ENCODE measurements around the gene ETV3.

The ETV3 gene

DNA sequence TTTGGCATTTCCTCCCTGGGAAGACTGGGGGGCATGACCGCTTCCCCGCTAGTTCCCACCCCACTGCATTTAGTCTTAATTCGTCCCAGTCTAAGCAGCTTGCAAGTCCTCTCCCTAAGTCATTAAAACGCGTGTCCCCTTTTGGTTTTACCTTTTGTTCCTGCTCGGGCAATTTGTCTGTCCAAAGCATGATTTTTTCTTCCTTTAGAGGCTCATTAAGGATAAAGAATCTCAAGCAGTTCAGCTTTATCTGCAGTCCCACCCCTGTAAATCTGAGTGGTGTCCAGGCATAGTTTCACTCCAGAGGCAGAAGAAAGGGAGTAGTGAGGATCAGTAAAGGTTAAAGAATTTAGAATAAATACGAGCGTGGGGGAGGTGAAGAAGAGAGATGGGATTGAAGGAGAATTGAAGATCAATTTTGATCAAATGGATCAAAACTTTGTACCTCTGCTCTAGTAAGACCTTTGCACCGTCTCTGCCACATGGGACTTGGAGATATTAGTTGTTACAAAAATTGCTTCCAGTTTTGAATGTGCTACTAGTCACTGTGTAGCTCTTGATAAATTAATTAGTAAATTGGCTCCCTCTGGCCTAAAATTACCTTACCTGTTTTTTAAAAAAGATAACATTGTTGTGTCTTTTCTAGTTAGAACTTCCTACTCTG is 989 bp upstream of the ETV3 start:
- DNase-seq (ENCODE audit: low read depth in 3 of 3), result no peak

GRCh38 chr1:157137408-157138219 is 581 bp downstream of the ETV3 start:
- DNase-seq (ENCODE audit: low read depth in 3 of 3), result no peak

DNA sequence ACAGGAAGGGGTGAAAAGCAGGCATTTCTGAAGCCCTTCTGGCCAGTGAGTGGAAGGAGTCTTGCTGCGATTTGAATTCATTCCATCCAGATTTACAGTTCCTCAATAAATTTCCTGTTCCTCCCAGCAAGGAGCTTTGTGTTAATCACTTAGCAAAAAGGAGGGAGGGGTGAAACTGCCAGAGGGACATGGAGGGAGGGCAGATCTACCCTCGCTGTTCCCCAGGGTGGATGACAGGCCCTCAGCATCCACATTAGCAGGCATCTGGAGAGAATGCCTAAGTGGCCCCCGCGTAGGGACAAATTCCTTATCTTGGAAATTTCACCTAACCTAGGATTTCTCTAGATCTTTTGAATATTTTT is 1.2 kb downstream of the ETV3 start:
- no peak for DNase-seq (ENCODE audit: low read depth in 3 of 3)

- DNase-seq (ENCODE audit: low read depth in 3 of 3), result no peak
These were observed 2.1 kb downstream of the ETV3 start for GRCh38 chr1:157136133-157136532.

DNA sequence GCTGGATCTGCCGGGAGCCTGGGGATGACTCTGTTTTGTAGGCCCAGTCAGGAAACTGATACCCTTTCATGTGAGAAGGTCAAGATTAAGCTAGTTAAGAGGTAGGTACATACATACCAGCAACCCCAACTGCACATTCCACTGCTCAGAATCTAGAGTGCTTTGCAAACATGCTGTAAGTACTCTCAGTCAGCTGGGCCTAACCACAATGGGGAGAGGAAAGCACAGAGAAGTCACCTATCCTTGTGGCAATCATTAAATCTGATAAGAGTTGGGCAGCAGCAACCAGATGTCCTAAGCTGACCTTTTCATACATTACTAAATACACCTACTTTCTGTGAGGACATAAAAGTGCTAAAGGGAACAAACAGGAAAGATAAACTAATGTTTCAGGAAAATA is 2.5 kb downstream of the ETV3 start:
- DNase-seq (ENCODE audit: low read depth in 3 of 3), result no peak

DNA sequence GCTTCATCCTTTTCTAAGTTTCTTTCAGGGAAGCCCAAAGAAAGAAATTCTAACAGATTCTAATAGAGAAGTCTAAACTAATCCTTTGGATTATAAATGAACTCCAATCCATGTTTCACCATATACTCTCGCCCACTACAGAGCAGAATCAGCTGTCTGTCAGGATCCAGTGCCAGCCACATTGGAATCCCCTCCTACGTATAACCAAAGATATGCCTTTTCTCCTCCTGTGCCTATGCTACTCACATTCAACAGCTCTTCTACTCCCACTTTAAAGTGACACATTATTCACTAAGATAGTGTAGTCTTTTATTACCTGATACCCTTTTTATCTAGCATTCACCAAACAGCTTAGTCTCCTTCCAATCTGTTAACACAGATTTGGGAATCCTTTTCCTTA is 3.1 kb downstream of the ETV3 start:
- DNase-seq (ENCODE audit: low read depth in 3 of 3), result no peak

DNA sequence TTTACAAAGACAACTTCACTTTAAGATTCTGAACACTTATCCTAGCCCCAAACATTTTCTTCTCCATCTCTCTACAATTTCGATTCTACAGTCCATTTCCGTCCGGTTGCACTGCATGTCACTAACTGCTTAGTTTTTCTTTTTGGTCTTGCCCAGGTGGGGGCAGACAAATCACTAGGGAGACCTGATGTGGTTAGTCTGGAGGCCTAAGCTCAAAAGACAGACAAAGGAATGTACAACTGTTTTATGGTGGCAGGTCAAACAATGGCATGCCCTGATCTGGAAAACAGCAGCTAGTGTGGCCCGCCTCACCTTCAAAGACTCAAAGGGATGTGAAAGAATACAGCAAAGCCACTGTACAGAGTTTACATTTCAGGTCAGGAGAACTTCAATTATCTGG is 3.8 kb downstream of the ETV3 start:
- no peak for DNase-seq (ENCODE audit: low read depth in 3 of 3)

- no peak for DNase-seq (ENCODE audit: low read depth in 3 of 3)
These were observed 4.8 kb downstream of the ETV3 start for GRCh38 chr1:157133426-157133825.

GRCh38 chr1:157132616-157133167 is 5.5 kb downstream of the ETV3 start:
- DNase-seq (ENCODE audit: low read depth in 3 of 3), result no peak

- DNase-seq (ENCODE audit: low read depth in 3 of 3), result no peak
These were observed 6.1 kb downstream of the ETV3 start for GRCh38 chr1:157132111-157132510.

GRCh38 chr1:157131281-157131680 is 6.9 kb downstream of the ETV3 start:
- no peak for DNase-seq (ENCODE audit: low read depth in 3 of 3)

- no peak for DNase-seq (ENCODE audit: low read depth in 3 of 3)
These were observed 13.3 kb downstream of the ETV3 start for GRCh38 chr1:157124855-157125254.

GRCh38 chr1:157119448-157119847 is 18.7 kb downstream of the ETV3 start:
- DNase-seq (ENCODE audit: low read depth in 3 of 3), result no peak

- no peak for DNase-seq (ENCODE audit: low read depth in 3 of 3)
These were observed 19.2 kb downstream of the ETV3 start for GRCh38 chr1:157119008-157119407.

DNA sequence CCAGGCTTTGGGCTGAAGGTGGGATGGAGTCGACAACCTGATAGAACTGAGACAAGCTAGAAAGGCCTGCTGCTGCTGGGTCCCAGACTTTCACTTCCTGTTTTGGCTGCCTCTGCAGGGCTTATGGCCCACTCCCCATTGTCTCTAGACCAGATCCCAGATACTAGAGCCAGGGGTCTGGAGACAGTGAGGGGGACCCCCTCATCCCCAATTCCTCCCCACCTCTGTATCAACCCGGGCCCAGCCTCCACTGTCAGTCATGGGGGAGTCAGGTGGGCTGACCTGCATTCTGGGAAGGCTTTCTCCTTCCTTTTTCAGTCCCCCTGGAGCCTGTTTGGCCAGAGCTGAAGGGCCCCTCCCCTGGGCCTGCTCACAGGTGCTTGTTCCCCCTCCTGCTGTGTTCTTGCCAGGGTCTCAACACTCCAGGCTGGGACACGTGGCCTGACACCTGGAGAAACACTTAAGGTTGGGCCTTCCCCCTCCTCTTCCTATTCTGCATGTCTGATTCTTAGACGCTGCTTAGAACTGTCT is 20.6 kb downstream of the ETV3 start:
- DNase-seq (ENCODE audit: low read depth in 3 of 3), result no peak

DNA sequence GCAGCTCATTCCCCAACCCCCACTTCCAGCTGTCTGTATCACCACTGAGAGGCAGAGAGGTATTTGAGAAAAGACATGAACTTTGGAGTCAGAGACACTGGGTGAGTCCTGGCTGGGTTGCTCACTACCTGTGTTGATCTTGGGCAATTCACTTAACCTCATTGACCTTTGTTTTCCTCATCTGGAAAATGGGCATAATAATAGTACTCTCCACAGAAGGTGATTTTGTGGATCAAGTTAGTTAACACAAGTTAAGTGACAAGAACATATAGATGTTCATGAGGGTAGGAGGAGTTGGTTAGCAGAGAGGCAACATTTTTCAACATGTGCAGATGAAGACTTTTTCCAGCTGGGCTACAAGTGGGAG is 21.5 kb downstream of the ETV3 start:
- DNase-seq (ENCODE audit: low read depth in 3 of 3), result no peak

DNA sequence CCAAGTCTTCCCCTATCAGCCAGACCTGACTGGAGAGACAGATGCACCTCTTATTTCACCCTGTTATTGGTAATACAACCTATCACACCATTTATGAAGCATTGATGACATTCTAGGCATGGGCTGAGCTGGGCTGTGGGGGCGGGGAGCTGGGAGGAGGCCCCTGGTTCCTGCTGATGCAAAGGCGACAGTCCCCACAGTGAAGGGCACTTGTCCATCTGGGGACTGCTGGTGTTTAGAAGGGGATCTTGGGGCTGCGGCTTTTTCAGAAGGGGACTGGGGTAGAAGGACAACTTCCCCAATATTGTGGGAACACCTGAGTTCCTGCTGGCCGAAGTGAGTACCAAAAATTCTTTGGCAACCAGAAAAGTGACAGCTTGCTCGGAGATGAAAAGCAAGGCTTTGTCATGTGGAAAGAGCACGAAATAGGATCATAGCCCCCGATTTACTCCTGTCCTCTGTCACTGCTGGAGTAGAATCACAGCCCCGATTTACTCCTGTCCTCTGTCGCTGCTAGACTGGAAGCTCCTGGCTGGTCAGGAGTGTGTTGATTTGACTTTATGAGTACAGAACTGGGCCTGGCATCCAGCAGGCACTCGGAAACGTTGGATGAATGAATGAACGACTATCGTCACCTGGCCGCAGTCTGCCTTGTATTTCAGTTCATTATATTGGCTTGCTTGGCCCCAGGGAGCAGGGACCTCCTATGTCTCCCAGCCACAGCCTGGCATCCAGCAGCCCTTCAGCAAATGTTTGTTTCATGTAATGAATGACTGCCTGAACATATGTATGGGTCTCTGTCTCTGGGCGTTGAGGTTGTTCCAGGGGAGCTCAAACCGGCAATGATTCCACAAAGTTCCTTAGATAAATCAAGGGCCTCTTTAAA is 22.1 kb downstream of the ETV3 start:
- no peak for DNase-seq (ENCODE audit: low read depth in 3 of 3)

GRCh38 chr1:157115429-157115838 is 22.8 kb downstream of the ETV3 start:
- no peak for DNase-seq (ENCODE audit: low read depth in 3 of 3)

DNA sequence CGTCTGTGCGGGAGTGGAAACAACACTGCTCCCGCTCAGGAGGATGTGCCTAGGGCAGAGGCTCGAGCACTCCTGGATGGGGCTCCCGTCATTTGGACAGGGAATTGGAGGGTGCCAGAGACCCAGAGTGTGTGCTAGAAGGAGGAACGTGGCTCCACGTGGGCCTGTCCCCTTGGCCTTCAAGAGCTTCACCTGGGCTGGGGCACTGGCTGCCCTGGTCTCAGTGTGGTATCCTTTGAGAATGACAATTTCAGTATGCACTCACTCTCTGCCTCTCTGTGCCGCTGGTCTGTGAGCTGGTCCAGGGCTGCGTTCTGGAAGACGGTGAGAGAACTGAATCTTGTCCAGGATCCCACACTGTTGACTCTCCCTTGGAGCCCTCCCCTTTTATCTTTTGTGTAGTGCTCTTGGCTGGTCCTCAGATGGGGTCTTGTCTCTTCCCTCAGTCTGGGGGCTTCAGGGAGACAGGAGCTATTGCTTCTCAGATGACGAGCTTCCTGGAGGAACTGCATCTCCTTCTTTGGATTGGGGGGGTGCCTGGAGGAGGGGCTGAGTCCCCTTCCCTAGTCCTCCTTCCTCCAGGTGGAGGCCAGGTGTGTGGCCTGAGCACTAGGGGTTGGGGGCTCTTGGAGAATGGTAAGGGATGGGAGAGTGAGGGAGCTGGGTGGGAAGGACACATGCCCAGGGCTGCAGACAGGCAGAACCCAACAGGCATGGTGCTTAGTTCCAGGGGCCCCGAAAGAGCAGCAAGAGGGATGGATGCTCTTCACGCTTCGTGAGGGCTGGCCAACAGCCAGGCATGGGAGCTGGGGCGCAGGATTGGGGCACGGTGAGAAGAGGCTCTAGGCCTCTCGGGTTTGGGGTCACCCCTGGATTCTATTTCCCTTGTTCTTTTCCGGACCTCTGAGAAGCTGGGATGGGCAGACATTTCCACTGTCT is 23.7 kb downstream of the ETV3 start:
- DNase-seq (ENCODE audit: low read depth in 3 of 3), result no peak

DNA sequence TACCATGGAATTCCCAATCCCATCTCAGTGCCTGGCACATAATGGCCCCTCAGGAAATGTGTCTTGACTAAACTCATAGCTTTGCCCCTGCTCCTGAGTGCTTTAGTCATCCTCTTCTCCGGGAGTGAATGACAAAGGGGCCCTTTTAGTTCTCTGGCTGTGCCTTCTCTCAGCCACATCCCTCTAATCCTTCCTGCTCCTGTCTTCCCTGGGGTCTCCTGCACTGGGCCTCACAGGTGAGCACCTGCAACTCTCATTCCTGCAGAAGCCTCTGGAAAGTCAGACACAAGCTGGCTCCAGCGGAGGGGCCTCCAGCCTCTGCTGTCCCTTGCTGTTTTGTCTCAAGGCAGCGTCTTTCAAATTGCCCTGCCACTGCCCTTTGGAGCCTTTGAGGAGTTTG is 24.6 kb downstream of the ETV3 start:
- DNase-seq (ENCODE audit: low read depth in 3 of 3), result no peak

DNA sequence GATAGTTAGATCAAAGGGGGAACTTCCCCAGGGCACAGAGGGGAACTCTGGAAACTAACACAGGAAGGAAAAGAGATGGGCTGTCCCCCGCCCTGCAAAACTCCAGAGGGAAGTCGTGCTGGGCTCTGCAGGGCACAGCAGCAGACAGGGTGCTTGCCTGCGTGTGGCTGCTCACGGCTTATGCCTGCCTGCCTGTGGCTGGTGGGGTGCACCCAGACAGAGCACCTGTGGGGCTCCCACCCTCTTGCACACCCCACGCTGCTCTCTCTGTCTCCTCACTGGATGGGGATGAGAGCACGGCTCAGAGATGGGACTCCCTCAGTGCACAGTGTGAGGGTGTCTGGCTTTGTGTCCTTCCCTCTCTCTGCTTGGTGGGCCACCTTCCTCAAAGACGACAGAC is 25.1 kb downstream of the ETV3 start:
- no peak for DNase-seq (ENCODE audit: low read depth in 3 of 3)
